HepG2 (cell line): ENCODE results near the gene KRTCAP3. TPM values are rescaled to one million over a fixed set of nuclear protein-coding genes. Genes with fewer than 3 reads are reported as not detected.

ENCODE experiments used
- ADNP ChIP-seq: sonication (generic); formaldehyde crosslinking; IDR thresholded peaks from 2 replicates; pipeline ENCODE4 v1.4.0; 2020; ENCODE audit warnings: missing genetic modification reagents
- CENPBD1 ChIP-seq: sonication (generic); formaldehyde crosslinking; IDR thresholded peaks from 2 replicates; pipeline ENCODE4 v1.8.0; 2022; ENCODE audit warnings: missing genetic modification reagents, low read depth, mild to moderate bottlenecking, borderline replicate concordance
- FIP1L1 ChIP-seq: fragments of 200-400 bp; formaldehyde crosslinking; IDR thresholded peaks from 2 replicates; pipeline ENCODE4 v1.6.1; 2018; ENCODE audit warnings: low read depth, mild to moderate bottlenecking, low read length, moderate library complexity, borderline replicate concordance; ENCODE audit not compliant: insufficient read depth
- FOXJ3 ChIP-seq: sonication (generic); formaldehyde crosslinking; IDR thresholded peaks from 2 replicates; pipeline ENCODE4 v1.4.0; 2020; ENCODE audit warnings: missing genetic modification reagents, mild to moderate bottlenecking, borderline replicate concordance
- FOXO4 ChIP-seq: sonication (generic); formaldehyde crosslinking; conservative IDR thresholded peaks from 2 replicates; pipeline ENCODE4 v1.8.1; 2023; ENCODE audit warnings: missing genetic modification reagents
- HDAC2 ChIP-seq: sonication (generic); formaldehyde crosslinking; IDR thresholded peaks from 2 replicates; pipeline ENCODE4 v1.4.0; 2020; ENCODE audit warnings: missing genetic modification reagents
- HIC2 ChIP-seq: sonication (generic); formaldehyde crosslinking; IDR thresholded peaks from 2 replicates; pipeline ENCODE4 v1.9.0; 2022; ENCODE audit warnings: low read depth, missing genetic modification reagents
- HNRNPLL ChIP-seq: fragments of 200-400 bp; formaldehyde crosslinking; IDR thresholded peaks from 2 replicates; pipeline ENCODE4 v1.6.1; 2017; ENCODE audit warnings: mild to moderate bottlenecking, low read depth, low read length; ENCODE audit not compliant: poor library complexity, severe bottlenecking
- IRF2 ChIP-seq: IDR thresholded peaks from 2 replicates; pipeline ENCODE4 v1.6.1; 2018; ENCODE audit warnings: missing genetic modification reagents, missing compliant biosample characterization
- MEIS1 ChIP-seq: sonication (generic); formaldehyde crosslinking; IDR thresholded peaks from 2 replicates; pipeline ENCODE4 v1.9.0; 2021; ENCODE audit warnings: mild to moderate bottlenecking, missing genetic modification reagents, moderate library complexity, borderline replicate concordance
- NR0B2 ChIP-seq: sonication (generic); formaldehyde crosslinking; IDR thresholded peaks from 2 replicates; pipeline ENCODE4 v1.4.0; 2020; ENCODE audit warnings: mild to moderate bottlenecking, missing genetic modification reagents
- PLSCR1 ChIP-seq: sonication (generic); formaldehyde crosslinking; IDR thresholded peaks from 2 replicates; pipeline ENCODE4 v1.5.0; 2020; ENCODE audit warnings: missing genetic modification reagents, mild to moderate bottlenecking, borderline replicate concordance
- SIX1 ChIP-seq: sonication (generic); formaldehyde crosslinking; IDR thresholded peaks from 2 replicates; pipeline ENCODE4 v1.4.0; 2020; ENCODE audit warnings: missing genetic modification reagents, borderline replicate concordance
- TBX2 ChIP-seq: sonication (generic); formaldehyde crosslinking; IDR thresholded peaks from 2 replicates; pipeline ENCODE4 v1.5.0; 2020; ENCODE audit warnings: missing genetic modification reagents, mild to moderate bottlenecking, borderline replicate concordance
- ZBTB42 ChIP-seq: sonication (generic); formaldehyde crosslinking; IDR thresholded peaks from 2 replicates; pipeline ENCODE4 v1.5.0; 2020; ENCODE audit warnings: mild to moderate bottlenecking, missing genetic modification reagents
- ZBTB7B ChIP-seq: sonication (generic); formaldehyde crosslinking; IDR thresholded peaks from 2 replicates; pipeline ENCODE4 v1.4.0; 2020; ENCODE audit warnings: missing genetic modification reagents
- ZNF225 ChIP-seq: sonication (generic); formaldehyde crosslinking; IDR thresholded peaks from 2 replicates; pipeline ENCODE4 v1.4.0; 2020; ENCODE audit warnings: mild to moderate bottlenecking, missing genetic modification reagents
- ZNF263 ChIP-seq: sonication (generic); formaldehyde crosslinking; IDR thresholded peaks from 2 replicates; pipeline ENCODE4 v1.4.0; 2020; ENCODE audit warnings: missing genetic modification reagents
- ZNF430 ChIP-seq: sonication (generic); formaldehyde crosslinking; IDR thresholded peaks from 2 replicates; pipeline ENCODE4 v1.9.0; 2021; ENCODE audit warnings: mild to moderate bottlenecking, missing genetic modification reagents
- ZNF597 ChIP-seq: sonication (generic); formaldehyde crosslinking; IDR thresholded peaks from 2 replicates; pipeline ENCODE4 v1.5.0; 2020; ENCODE audit warnings: missing genetic modification reagents
- ZNF800 ChIP-seq: sonication (generic); formaldehyde crosslinking; IDR thresholded peaks from 2 replicates; pipeline ENCODE4 v1.4.0; 2020; ENCODE audit warnings: missing genetic modification reagents
- polyA plus RNA-seq, 8 experiments: library from polyadenylated mRNA; depleted of rRNA in 3 of 8; stranded (reverse) in 7 of 8; unstranded in 1 of 8; fragments of >200 nt; fragmentation: Illumina TruSeq in 4 of 8; extraction: Trizol in 4 of 8; gene quantifications; 2 replicates each; pipeline versions ENCODE4 v1.2.1 to v1.2.3, GENCODE V29; 2011 to 2016; ENCODE audit warnings: low read depth in 4 of 8, missing spikeins in 1 of 8, mixed read lengths in 1 of 8; ENCODE audit not compliant: insufficient read depth in 1 of 8
- total RNA-seq, 5 experiments: library from RNA; depleted of rRNA; stranded (reverse); fragments of >200 nt; fragmentation: Illumina TruSeq; extraction: Trizol; gene quantifications; 2 replicates each; pipeline ENCODE4 v1.2.3, GENCODE V29; 2016; ENCODE audit warnings: low read depth in 1 of 5

KRTCAP3 gene
- total and polyA plus RNA-seq, 2 of the 13 experiments (the other 11 are each of a cell fraction or from before 2014, with no cell fraction given) = 2.1 to 4.5 TPM

- 0 out of 2 replicates have a peak, but pooled peaks have one; percentile 6 for TF ChIP-seq ZNF225 (CRISPR knock-in tag)
- no peak for TF ChIP-seq IRF2
- peak; percentile 92 for TF ChIP-seq ZNF430
- TF ChIP-seq MEIS1 (CRISPR knock-in tag) = no peak; the same call in none of the 2 replicates
- peak; percentile 95 for TF ChIP-seq HNRNPLL
- no peak; the same call in 1 of the 2 replicates for TF ChIP-seq ZBTB7B
- TF ChIP-seq ADNP (CRISPR knock-in tag) = no peak
- peak; percentile 54; the same call in 1 of the 2 replicates for TF ChIP-seq NR0B2
- TF ChIP-seq FOXO4 (CRISPR knock-in tag) = no peak
- TF ChIP-seq ZNF800 (CRISPR knock-in tag) = peak; percentile 41; the same call in 1 of the 2 replicates
- TF ChIP-seq CENPBD1 (CRISPR knock-in tag) = no peak
- TF ChIP-seq FOXJ3 = no peak
- no peak for TF ChIP-seq PLSCR1 (CRISPR knock-in tag)
- TF ChIP-seq HDAC2 (CRISPR knock-in tag) = peak; percentile 53; the same call in 1 of the 2 replicates
- no peak for TF ChIP-seq SIX1 (CRISPR knock-in tag)
- no peak for TF ChIP-seq ZBTB42 (CRISPR knock-in tag)
- TF ChIP-seq ZNF263 = 0 out of 2 replicates have a peak, but pooled peaks have one; percentile 16
- no peak for TF ChIP-seq ZNF597 (CRISPR knock-in tag)
- peak; percentile 30; the same call in 1 of the 2 replicates for TF ChIP-seq HIC2 (CRISPR knock-in tag)
- no peak for TF ChIP-seq FIP1L1
- TF ChIP-seq TBX2 = peak; percentile 73
These were observed 13.1 kb upstream of the KRTCAP3 start (continued) for GRCh38 chr2:27428978-27429541.
